Stimulated activated CD4-positive, alpha-beta T cell treated with anti-CD3 and anti-CD28 coated beads, TNF-alpha, amount 100 ng/mL, for 1 hour (primary cell): ENCODE data around the gene AGXT2.

Experiments used
- DNase-seq, 3 donors: peaks; one replicate each; pipeline ENCODE4 v3.0.0-alpha.2; 2020; ENCODE audit warnings: low read depth in 3 of 3, low spot score in 1 of 3

AGXT2 gene

GRCh38 chr5:35016174-35017051 is 31.3 kb downstream of the AGXT2 start:
- DNase-seq = no peak

DNA sequence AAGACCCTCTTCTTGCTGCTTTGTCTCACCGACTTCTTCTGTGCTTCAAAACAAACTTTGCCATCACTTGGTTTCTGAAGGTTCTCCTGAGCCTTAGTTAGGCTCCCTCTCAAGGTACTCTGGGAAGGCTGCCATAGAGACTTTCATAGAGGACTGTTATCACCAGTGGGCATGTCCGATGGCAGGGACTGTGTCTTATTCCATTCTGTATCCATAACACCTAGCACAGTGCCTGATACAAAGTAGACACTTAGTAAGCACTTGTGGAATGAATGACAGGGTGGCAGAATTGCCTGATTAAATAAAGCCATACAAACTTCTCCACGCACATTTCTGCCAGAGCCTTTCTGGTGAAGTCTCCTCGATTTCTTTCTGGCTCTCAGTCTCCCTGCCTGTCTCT is 32.7 kb downstream of the AGXT2 start:
- DNase-seq = no peak

DNA sequence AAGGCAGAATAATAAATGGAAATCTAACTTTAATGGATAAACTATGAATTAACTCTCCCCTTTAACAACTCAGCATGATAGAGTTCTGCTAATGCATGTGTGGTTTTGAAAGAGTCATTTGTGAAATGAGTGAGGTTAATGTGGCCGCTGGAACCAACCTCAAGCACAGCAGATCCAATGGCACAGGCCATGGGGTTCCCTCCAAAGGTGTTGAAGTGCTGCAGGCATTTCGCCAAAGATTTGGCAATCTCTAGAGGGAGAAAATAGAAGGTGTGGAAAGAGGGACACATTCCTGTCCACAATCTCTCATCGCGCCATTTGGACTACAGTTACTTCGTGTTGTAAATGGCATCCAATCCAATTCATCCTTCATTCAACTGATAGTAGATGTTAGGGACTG is 35.0 kb downstream of the AGXT2 start:
- no peak for DNase-seq

DNA sequence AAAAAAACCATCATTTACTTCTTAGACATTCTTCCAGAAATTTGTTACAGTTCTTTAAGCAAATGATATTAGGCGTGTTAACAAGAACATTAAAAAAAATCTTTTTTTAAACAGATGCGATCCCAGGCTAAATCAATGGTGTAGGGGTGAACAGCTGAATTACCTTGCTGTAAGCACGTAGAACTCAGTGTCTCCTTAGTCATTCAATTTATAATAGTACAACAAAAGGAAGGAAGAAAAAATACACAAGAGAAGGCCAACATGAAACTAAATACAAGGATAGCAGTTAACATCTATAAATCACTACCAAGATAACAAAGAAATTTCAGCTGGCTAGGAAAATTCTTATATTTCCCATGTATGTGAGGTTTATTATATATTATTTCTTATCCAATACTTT is 35.4 kb downstream of the AGXT2 start:
- no peak for DNase-seq

DNA sequence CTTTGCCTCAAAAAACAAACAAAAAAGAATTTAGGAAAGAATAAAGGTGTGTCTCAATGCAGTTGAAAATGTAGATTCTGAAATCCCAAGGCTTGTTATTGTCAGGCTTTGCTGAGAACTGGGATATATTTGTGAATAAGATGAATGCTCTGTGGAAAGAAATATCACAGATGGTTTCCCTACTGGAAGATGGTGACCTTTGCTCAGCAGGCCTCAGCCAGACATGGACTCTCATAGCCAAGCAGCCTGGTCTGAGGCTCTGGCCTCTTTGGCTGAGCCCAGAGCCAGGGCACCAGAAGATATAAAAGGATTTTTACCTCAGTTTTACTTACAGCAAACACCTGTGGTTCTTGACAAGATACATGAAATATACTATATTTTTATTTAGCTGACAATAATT is 37.1 kb downstream of the AGXT2 start:
- DNase-seq = no peak

DNA sequence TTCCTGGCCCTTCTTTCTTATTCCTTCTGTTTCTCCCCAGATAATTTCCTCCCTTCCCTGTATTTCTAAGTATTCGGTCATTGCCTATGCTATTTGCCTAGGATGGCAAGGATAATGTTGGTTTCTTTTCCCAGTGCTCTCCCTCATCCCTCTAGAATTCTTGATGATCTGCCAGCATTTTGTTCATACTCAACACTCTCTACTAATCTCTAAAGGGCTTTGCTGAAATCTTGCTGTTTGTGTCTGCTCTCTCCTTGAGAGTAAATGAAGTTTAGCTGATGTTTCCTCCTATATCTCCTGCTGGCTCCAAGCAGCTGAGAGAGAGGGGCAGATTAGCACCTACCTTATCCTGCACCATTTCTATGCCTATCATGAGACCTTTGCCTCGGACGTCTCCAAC is 38.1 kb downstream of the AGXT2 start:
- no peak for DNase-seq

GRCh38 chr5:35009019-35009418 is 38.7 kb downstream of the AGXT2 start:
- DNase-seq = no peak

- DNase-seq = no peak
Observed at GRCh38 chr5:35004771-35005170, 43.0 kb downstream of the AGXT2 start.

GRCh38 chr5:35004200-35004599 is 43.5 kb downstream of the AGXT2 start:
- DNase-seq = no peak

GRCh38 chr5:35003018-35003957 is 44.5 kb downstream of the AGXT2 start:
- peak in 2 of 3 donors; percentile 3 to 47 for DNase-seq

DNA sequence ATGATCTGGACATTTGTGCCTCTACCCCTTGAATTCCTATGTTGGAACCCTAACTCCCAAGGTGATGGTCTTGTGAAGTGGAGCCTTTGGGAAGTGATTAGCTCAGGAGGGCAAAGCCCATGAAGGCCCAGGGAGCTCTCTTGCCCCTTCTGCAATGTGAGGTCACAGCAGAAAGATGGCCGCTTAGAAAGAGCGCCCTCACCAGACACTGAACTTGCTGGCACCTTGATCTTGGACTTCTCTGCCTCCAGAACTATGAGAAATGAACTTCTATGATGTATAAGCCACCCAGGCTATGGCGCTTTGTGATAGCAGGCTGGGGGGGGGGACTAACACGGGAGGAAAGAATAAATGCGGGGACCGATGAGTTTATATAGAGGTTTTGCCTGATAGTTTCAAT is 45.3 kb downstream of the AGXT2 start:
- no peak for DNase-seq

DNA sequence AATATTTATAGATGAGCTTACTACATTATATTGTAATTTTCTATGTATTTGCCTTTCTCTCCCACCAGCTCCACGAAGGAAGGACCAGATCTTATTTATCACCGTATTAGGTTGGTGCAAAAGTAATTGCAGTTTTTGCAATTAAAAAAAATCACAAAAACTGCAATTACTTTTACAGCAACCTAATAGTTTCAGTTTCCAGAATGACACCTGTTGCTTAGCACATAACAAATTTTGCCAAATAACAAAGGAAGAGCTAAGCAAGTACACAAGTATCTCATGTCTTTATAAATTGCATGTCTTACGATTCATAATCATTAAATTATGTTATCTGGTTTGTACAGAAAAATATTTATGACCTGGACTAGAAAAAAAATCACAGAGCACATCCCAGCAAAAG is 45.9 kb downstream of the AGXT2 start:
- no peak for DNase-seq

GRCh38 chr5:34998058-34998789 is 49.5 kb downstream of the AGXT2 start:
- DNase-seq = no peak

- no peak for DNase-seq
Observed at GRCh38 chr5:34996261-34996660, 51.5 kb downstream of the AGXT2 start.

GRCh38 chr5:34993951-34994350 is 53.8 kb downstream of the AGXT2 start:
- no peak for DNase-seq

GRCh38 chr5:34991486-34992238 is 56.1 kb downstream of the AGXT2 start:
- DNase-seq = no peak

DNA sequence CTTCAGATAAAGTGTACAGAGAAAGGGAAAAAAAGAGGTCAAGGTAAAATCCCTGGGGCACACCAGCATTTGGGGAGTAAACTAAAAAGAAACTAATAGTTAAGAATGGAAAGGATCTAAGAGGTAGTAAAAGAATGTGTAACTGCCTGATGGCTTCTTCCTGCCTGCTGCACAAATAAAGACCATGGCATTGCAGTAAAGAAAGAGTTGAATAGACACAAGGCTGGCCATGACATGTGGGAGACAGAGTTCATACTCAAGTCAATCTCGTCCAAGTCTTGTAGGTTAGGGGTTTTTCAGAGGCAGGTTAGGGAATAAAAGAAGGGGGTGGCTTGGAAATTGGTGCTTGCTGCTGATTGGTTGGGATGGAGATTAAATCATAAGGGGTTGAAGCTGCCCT is 60.8 kb downstream of the AGXT2 start:
- DNase-seq = no peak

- DNase-seq = no peak
Observed at GRCh38 chr5:34982823-34983222, 64.9 kb downstream of the AGXT2 start.

- no peak for DNase-seq
Observed at GRCh38 chr5:34978681-34979080, 69.1 kb downstream of the AGXT2 start.

- no peak for DNase-seq
Observed at GRCh38 chr5:34977934-34978613, 69.7 kb downstream of the AGXT2 start.
